ENCODE measurements around the gene LYZL2. TPM values are rescaled to one million over a fixed set of nuclear protein-coding genes. Genes with fewer than 3 reads are reported as not detected.

The LYZL2 gene
- total RNA-seq, 1 donor from 2014 or later: not detected

Other genes with a start within 250 kb of the LYZL2 start
- 3.5 and 5.1 TPM in 2 replicates for gene MAP3K8, start 195.6 kb downstream of the LYZL2 start, total RNA-seq